T-cell (primary cell): ENCODE results near the gene MYO10. TPM values are rescaled to one million over a fixed set of nuclear protein-coding genes. Genes with fewer than 3 reads are reported as not detected.

Experiments
- ATAC-seq, 4 experiments: fragments of 200-7000 bp in 3 of 4; fragments of 150-1000 bp in 1 of 4; cut with Tn5 transposase; replicated peaks in 1 of 4; 1 replicate in 3 of 4; 2 replicates in 1 of 4; pipeline ENCODE4 v1.10.0; 2021; ENCODE audit warnings: moderate library complexity in 3 of 4, mild to moderate bottlenecking in 2 of 4, moderate number of reproducible peaks in 1 of 4
- CTCF ChIA-PET, 2 donors: fragments of 300-600 bp; sonication (Branson Sonifier 250); formaldehyde crosslinking; loops; one replicate each; lab custom pipeline; 2022; ENCODE audit warnings: antibody characterized with exemption in 2 of 2; lab: Charles Lee
- POLR2A ChIA-PET, 2 donors: fragments of 300-600 bp; sonication (Branson Sonifier 250); formaldehyde crosslinking; loops; one replicate each; lab custom pipeline; 2022; ENCODE audit warnings: antibody characterized with exemption in 2 of 2; lab: Charles Lee
- DNase-seq, 35 experiments: peaks; one replicate each; pipeline versions ENCODE4 v3.0.0 to v3.0.0-alpha.2; 2013 to 2023
- H3K27ac ChIP-seq: one replicate; pipeline ENCODE4 v1.5.1; 2013; ENCODE audit warnings: low read length
- H3K27me3 ChIP-seq, 2 experiments: replicated peaks in 1 of 2; 1 replicate in 1 of 2; 2 replicates in 1 of 2; pipeline versions ENCODE4 v1.6.1 to v1.7.0; 2013; ENCODE audit warnings: low read length in 1 of 2, mixed read lengths in 1 of 2; ENCODE audit not compliant: control insufficient read depth in 2 of 2, insufficient read depth in 2 of 2; ENCODE audit errors: extremely low read depth in 1 of 2
- H3K36me3 ChIP-seq, 2 donors: 1 replicate in 1 of 2; 2 replicates in 1 of 2; pipeline versions ENCODE4 v1.6.1 to v1.7.0; 2013; ENCODE audit warnings: low read length in 1 of 2; ENCODE audit not compliant: control insufficient read depth in 2 of 2, insufficient read depth in 1 of 2; ENCODE audit errors: extremely low read depth in 1 of 2
- H3K4me1 ChIP-seq, 2 experiments: 1 replicate in 1 of 2; 2 replicates in 1 of 2; pipeline versions ENCODE4 v1.6.1 to v1.7.0; 2013; ENCODE audit warnings: low read length in 2 of 2, mixed read lengths in 1 of 2; ENCODE audit not compliant: insufficient read depth in 2 of 2, control insufficient read depth in 1 of 2; ENCODE audit errors: extremely low read depth in 1 of 2
- H3K4me3 ChIP-seq, 2 donors: 1 replicate in 1 of 2; 2 replicates in 1 of 2; pipeline versions ENCODE4 v1.5.1 to v1.7.0; 2013; ENCODE audit warnings: mild to moderate bottlenecking in 2 of 2, low read length in 1 of 2, moderate library complexity in 1 of 2; ENCODE audit not compliant: control insufficient read depth in 1 of 2; ENCODE audit errors: extremely low read depth in 1 of 2
- H3K9me3 ChIP-seq: 2 replicates; pipeline ENCODE4 v1.7.0; 2013
- H3K27ac Mint-ChIP-seq, 2 donors: one replicate each; pipeline ENCODE4 v1.8.0; 2020 to 2021; ENCODE audit warnings: mild to moderate bottlenecking in 2 of 2, mixed read lengths in 2 of 2
- H3K27me3 Mint-ChIP-seq, 2 donors: one replicate each; pipeline ENCODE4 v1.8.0; 2021 to 2022; ENCODE audit warnings: mixed read lengths in 2 of 2
- H3K36me3 Mint-ChIP-seq: one replicate; pipeline ENCODE4 v1.8.0; 2021; ENCODE audit warnings: mixed read lengths
- H3K4me1 Mint-ChIP-seq, 3 donors: one replicate each; pipeline ENCODE4 v1.8.0; 2020 to 2022; ENCODE audit warnings: mixed read lengths in 3 of 3, mild to moderate bottlenecking in 1 of 3
- H3K4me3 Mint-ChIP-seq, 3 donors: one replicate each; pipeline ENCODE4 v1.8.0; 2020 to 2022; ENCODE audit warnings: mild to moderate bottlenecking in 3 of 3, mixed read lengths in 3 of 3, moderate library complexity in 3 of 3
- H3K9me3 Mint-ChIP-seq, 3 donors: one replicate each; pipeline ENCODE4 v1.8.0; 2020 to 2022; ENCODE audit warnings: mixed read lengths in 3 of 3
- whole genome bisulfite sequencing: methylation state at CpG from one replicate; pipeline ENCODE4 v1.1.5; 2013; ENCODE audit warnings: missing lambda C conversion rate; ENCODE audit not compliant: insufficient coverage; 5-methylcytosine and 5-hydroxymethylcytosine counted together
- total RNA-seq, 35 experiments: library from RNA in 6 of 35; stranded (reverse) in 6 of 35; fragments of 120-200 nt in 1 of 35; gene quantifications; one replicate each; pipeline versions ENCODE4 v1.2.1 to v1.2.4 and lab custom pipeline; 2013 to 2026

Gene MYO10
- total RNA-seq, 5 donors from 2014 or later (not counting 1 experiment from before 2014, with no cell fraction given), result 0.20 to 0.47 (median 0.23) TPM; not detected in 2

- no peaks in the 10 kb centered on the region for H3K9me3 Mint-ChIP-seq
- H3K4me3 ChIP-seq, result no peak overlapping the region
- ATAC-seq, result no peak
- no peak overlapping the region for H3K4me3 Mint-ChIP-seq
- no peak overlapping the region for H3K27ac ChIP-seq
- H3K27ac Mint-ChIP-seq, result no peak overlapping the region
- 90% methylated on average over 21 of the region's 23 CpGs for WGBS
- peaks cover 0 to 8% (median 4%) of the 10 kb centered on the region in 3 donors for H3K4me1 Mint-ChIP-seq
- peaks cover 0 to 4% of the 10 kb centered on the region in 2 experiments for H3K27me3 ChIP-seq
- H3K4me1 ChIP-seq, result no peaks in the 10 kb centered on the region
- no peak for DNase-seq
- H3K27me3 Mint-ChIP-seq, result peaks cover 0 to 2% of the 10 kb centered on the region in 2 donors
- CTCF ChIA-PET, result interaction anchor here in 1 of 2 donors (0.6 to 0.7 kb wide), 4 partner anchors 32 to 1277 kb away, joined by 4 to 5 read pairs (median 4); no protein-coding TSS in a partner anchor
- POLR2A ChIA-PET, result interaction anchor here (0.6 kb wide), 2 partner anchors 11 to 231 kb away, joined by 3 to 6 read pairs; no protein-coding TSS in a partner anchor
- no peaks in the 10 kb centered on the region for H3K36me3 ChIP-seq
- no peaks in the 10 kb centered on the region for H3K9me3 ChIP-seq
- H3K36me3 Mint-ChIP-seq, result no peaks in the 10 kb centered on the region
Observed at GRCh38 chr5:16794269-16794913, 141.7 kb downstream of the MYO10 start.

GRCh38 chr5:16792598-16793275 is 143.4 kb downstream of the MYO10 start:
- peaks cover 0 to 8% (median 4%) of the 10 kb centered on the region in 3 donors for H3K4me1 Mint-ChIP-seq
- ChIA-PET POLR2A (no interaction called here), CTCF (interaction anchor here in 1 of 2 donors (0.7 kb wide), 1 partner anchor 112 kb away, joined by 3 read pairs; no protein-coding TSS in a partner anchor)
- no peak overlapping the region for H3K4me3 ChIP-seq
- H3K27me3 ChIP-seq, result peaks cover 0 to 4% of the 10 kb centered on the region in 2 experiments
- no peaks in the 10 kb centered on the region for H3K36me3 Mint-ChIP-seq
- no peak overlapping the region for H3K27ac Mint-ChIP-seq
- H3K27ac ChIP-seq, result no peak overlapping the region
- H3K36me3 ChIP-seq, result no peaks in the 10 kb centered on the region
- no peaks in the 10 kb centered on the region for H3K9me3 Mint-ChIP-seq
- ATAC-seq, result no peak
- no peak for DNase-seq
- no peaks in the 10 kb centered on the region for H3K9me3 ChIP-seq
- H3K27me3 Mint-ChIP-seq, result peaks cover 0 to 2% of the 10 kb centered on the region in 2 donors
- H3K4me1 ChIP-seq, result no peaks in the 10 kb centered on the region
- no peak overlapping the region for H3K4me3 Mint-ChIP-seq
- WGBS, result 88% methylated on average over 4 of the region's 13 CpGs

GRCh38 chr5:16791904-16792597 is 144.0 kb downstream of the MYO10 start:
- no peak overlapping the region for H3K4me3 ChIP-seq
- H3K4me1 ChIP-seq, result no peaks in the 10 kb centered on the region
- Mint-ChIP-seq H3K4me1 (peaks cover 0 to 8% (median 4%) of the 10 kb centered on the region in 3 donors), H3K36me3 (no peaks in the 10 kb centered on the region), H3K4me3 (no peak overlapping the region), H3K27ac (no peak overlapping the region), H3K27me3 (peaks cover 0 to 2% of the 10 kb centered on the region in 2 donors), H3K9me3 (no peaks in the 10 kb centered on the region)
- peaks cover 0 to 4% of the 10 kb centered on the region in 2 experiments for H3K27me3 ChIP-seq
- no peak overlapping the region for H3K27ac ChIP-seq
- 63% methylated on average over 5 of the region's 10 CpGs for WGBS
- ATAC-seq (no peak), DNase-seq (no peak)
- no peaks in the 10 kb centered on the region for H3K9me3 ChIP-seq
- POLR2A ChIA-PET, result no interaction called here
- H3K36me3 ChIP-seq, result no peaks in the 10 kb centered on the region
- CTCF ChIA-PET, result interaction anchor here (0.6 to 1.4 kb wide), 5 partner anchors 111 to 398 kb away, joined by 3 read pairs; no protein-coding TSS in a partner anchor

DNA sequence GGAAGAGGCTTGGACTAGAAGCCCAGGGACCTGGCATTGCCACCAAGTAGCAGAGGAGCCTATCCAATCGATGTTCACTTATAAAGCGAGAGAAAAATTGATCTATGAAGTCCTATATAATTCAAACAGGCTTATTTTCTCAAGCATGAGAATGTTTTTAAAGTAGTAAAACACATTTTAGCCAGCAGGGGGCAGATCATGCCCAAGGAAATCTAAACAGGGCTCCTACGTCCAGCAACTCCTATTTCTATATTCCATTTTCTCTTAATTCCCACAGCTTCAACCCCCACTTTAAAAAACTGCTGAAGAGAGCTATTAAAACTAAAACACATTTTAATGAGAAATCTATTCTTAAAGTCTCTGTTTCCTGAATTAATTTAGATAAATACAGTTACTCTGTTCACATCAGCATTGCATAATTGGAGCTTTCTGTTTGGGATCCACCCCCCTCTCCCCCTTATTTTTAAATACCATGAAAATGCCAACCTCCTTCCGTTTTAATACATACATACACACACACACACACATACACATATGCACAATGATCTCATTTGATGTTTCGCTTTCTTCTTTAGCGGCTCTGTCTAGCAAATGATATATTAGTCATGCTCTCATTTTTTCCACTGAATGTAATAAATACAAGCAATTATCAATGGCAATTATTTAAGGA is 144.9 kb downstream of the MYO10 start:
- Histone ChIP-seq H3K4me3 (no peak overlapping the region), H3K36me3 (no peaks in the 10 kb centered on the region), H3K27me3 (peaks cover 0 to 4% of the 10 kb centered on the region in 2 experiments), H3K4me1 (no peaks in the 10 kb centered on the region), H3K27ac (no peak overlapping the region), H3K9me3 (no peaks in the 10 kb centered on the region)
- Mint-ChIP-seq H3K4me3 (peak overlapping the region in 1 of 3 donors; percentile 50), H3K36me3 (no peaks in the 10 kb centered on the region), H3K27me3 (peaks cover 0 to 2% of the 10 kb centered on the region in 2 donors), H3K9me3 (no peaks in the 10 kb centered on the region), H3K27ac (no peak overlapping the region), H3K4me1 (peaks cover 0 to 8% (median 4%) of the 10 kb centered on the region in 3 donors)
- ChIA-PET POLR2A (no interaction called here), CTCF (interaction anchor here (0.6 to 1.4 kb wide), 7 partner anchors 9 to 1899 kb away, joined by 3 to 5 read pairs (median 3); no protein-coding TSS in a partner anchor)
- no peak for ATAC-seq
- WGBS, result no CpG with 5 or more reads among the region's 6 CpGs
- DNase-seq, result peak in 5 of 35 experiments; percentile 1 to 51 (median 17)

GRCh38 chr5:16788957-16789356 is 147.1 kb downstream of the MYO10 start:
- peaks cover 3 to 16% (median 14%) of the 10 kb centered on the region in 3 donors for H3K4me1 Mint-ChIP-seq
- no peak overlapping the region for H3K27ac Mint-ChIP-seq
- H3K9me3 ChIP-seq, result no peaks in the 10 kb centered on the region
- peaks cover 11 to 12% of the 10 kb centered on the region in 2 donors for H3K27me3 Mint-ChIP-seq
- DNase-seq (no peak), ATAC-seq (no peak)
- POLR2A ChIA-PET, result no interaction called here
- H3K27ac ChIP-seq, result no peak overlapping the region
- WGBS, result 85% methylated on average over 4 of the region's 5 CpGs
- H3K27me3 ChIP-seq, result peaks cover 0 to 14% of the 10 kb centered on the region in 2 experiments
- H3K36me3 ChIP-seq, result no peaks in the 10 kb centered on the region
- no peak overlapping the region for H3K4me3 Mint-ChIP-seq
- H3K4me1 ChIP-seq, result no peaks in the 10 kb centered on the region
- no peaks in the 10 kb centered on the region for H3K36me3 Mint-ChIP-seq
- CTCF ChIA-PET, result interaction anchor here in 1 of 2 donors (0.5 kb wide), 1 partner anchor 254 kb away, joined by 3 read pairs; no protein-coding TSS in a partner anchor
- no peaks in the 10 kb centered on the region for H3K9me3 Mint-ChIP-seq
- no peak overlapping the region for H3K4me3 ChIP-seq
